ENCODE data around the gene AFF3.
"Not testable (repeated sequence)": the region's sequence is repeated elsewhere in the genome, so short reads cannot be mapped to it uniquely, and the experiment has no call there.

AFF3 gene

GRCh38 chr2:99802734-99803133 is 339.7 kb downstream of the AFF3 start:
- DNase-seq, result no peak

DNA sequence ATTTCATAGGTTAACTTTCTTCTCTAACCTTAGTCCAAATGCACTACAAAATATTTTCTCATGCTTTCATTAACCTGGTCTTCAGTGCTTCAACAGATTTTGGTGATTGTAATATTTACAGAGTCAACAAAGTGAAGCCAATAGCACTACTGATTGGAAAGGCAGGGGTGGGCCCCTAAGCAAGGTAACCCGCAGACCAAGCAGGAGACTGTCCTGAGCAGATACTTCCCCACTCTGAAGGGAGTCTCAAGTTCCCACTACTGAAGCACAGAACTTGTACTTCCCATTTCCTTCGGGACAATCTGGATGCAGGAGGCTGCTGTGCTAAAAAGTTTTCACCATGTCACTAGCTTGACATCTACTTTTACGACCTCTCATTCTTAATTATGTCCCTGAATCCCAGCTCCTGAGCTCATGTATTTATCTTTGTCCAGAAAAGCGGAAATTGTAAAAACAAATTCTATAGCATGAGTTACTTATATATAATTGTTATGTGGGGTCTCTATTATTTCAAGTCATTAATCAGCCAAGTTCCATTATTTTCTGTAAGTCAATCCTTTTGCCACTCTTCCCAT is 341.0 kb downstream of the AFF3 start:
- DNase-seq, result no peak

GRCh38 chr2:99797475-99797874 is 344.9 kb downstream of the AFF3 start:
- no peak for DNase-seq

GRCh38 chr2:99794414-99794813 is 348.0 kb downstream of the AFF3 start:
- DNase-seq, result no peak

- no peak for DNase-seq
Measured at GRCh38 chr2:99793022-99793421, 349.4 kb downstream of the AFF3 start.

- no peak for DNase-seq
Measured at GRCh38 chr2:99789849-99790248, 352.5 kb downstream of the AFF3 start.

- DNase-seq, result no peak
Measured at GRCh38 chr2:99787769-99788382, 354.5 kb downstream of the AFF3 start.

GRCh38 chr2:99786636-99787390 is 355.6 kb downstream of the AFF3 start:
- no peak for DNase-seq

DNA sequence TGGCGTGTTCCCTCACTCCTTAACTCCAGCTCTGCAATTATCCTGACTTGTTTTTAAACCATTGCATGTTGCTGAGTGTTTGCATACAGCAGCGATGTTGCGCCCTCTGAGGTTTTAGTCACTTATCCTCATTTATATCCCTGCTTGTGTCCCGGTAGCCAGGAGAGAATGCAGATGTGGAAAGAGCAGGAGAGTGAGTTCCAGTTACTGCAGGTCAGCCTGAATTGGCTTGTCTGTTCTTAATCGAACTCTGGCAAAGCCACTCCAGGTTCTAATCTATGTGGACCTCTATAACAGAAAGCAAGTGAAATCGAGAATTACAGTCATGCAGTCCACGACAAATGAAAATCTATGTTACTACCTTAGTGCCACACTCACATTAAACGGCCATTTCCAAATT is 357.4 kb downstream of the AFF3 start:
- no peak for DNase-seq

DNA sequence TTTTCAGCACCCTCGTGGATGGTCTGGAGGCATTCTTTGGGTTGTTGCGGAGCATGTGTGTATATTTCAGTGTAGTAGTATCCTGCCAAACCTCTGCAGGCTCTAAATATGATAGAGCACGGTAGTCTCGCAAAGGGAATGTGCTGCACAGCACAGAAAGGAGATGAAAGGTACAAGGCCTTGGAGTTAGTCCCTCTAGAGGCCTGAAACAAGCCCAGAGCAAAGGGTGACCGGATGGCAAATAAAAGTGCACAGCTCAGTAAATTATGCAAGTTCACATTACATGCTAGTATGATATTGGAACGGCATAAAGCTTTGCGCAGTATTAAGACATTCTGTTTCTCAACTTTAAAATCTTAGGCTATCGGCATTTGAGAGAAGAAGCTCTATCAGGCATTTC is 358.1 kb downstream of the AFF3 start:
- DNase-seq, result no peak

- DNase-seq, result no peak
Measured at GRCh38 chr2:99780276-99780675, 362.1 kb downstream of the AFF3 start.

- DNase-seq, result no peak
Measured at GRCh38 chr2:99779276-99779675, 363.1 kb downstream of the AFF3 start.

- DNase-seq, result no peak
Measured at GRCh38 chr2:99777656-99778290, 364.6 kb downstream of the AFF3 start.

GRCh38 chr2:99776906-99777646 is 365.3 kb downstream of the AFF3 start:
- DNase-seq, result no peak

- DNase-seq, result no peak
Measured at GRCh38 chr2:99776206-99776905, 366.0 kb downstream of the AFF3 start.

DNA sequence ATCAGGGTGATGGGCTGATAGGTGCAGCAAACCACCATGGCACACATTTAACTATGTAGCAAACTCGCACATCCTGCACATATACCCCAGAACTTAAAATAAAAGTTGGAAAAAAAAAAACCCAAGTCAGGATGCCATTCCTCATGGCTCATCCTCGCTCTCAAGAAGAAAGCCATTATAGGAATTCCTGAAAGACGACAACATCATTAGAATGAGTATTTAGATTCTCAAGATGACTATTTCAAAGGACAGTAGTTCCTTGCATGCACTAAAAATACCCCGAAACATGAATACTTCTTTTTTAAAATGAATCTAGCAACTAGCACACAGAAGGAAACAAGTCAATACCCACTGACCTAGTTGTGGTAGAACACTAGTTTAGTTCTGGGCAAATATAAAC is 366.8 kb downstream of the AFF3 start:
- no peak for DNase-seq

DNA sequence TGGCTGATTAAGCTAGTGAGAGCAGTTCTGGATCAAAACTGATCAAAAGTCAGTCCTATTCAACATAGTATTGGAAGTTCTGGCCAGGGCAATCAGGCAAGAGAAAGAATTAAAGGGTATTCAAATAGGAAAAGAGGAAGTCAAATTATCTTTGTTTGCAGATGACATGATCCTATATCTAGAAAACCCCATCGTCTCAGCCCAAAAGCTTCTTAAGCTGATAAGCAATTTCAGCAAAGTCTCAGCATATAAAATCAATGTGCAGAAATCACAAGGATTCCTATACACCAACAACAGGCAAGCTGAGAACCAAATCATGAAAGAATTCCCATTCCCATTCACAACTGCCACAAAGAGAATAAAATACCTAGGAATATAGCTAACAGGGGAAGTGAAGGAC is 368.7 kb downstream of the AFF3 start:
- DNase-seq, result not testable (repeated sequence)

DNA sequence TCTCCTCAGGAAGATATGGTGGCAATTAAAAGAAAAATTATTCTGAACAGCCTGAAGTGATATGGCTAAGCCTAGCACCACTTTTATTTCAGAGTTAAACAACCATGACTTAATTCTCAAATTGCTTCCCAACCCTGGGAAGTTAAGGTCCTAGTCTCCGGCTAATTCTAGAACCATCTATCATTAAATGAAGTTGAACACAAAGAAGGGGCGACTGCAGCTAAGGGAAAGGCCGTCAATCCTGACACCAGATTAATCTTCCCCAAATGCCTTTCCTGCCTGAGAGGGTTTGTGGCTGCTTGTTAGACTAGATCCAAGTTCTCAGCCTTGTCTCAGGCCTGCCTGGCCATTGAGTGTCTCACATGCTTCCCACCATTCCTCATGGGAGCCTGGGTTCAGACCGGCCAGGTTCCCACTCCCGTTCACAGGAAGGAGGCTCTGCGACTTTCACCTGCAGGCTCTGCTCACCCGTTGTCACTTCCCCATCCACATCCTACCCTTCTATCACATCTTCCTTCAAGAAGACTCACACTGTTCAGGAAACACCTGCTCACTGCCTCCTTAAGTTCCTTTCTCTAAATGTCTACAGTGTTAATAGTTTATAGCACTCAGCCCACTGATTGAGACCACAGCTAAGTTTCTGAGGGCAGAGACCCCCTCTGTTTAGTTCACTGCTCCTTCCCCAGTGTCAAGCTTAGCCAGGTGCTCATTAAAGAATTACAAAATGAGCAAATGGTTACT is 369.6 kb downstream of the AFF3 start:
- DNase-seq, result no peak

GRCh38 chr2:99771681-99772333 is 370.6 kb downstream of the AFF3 start:
- DNase-seq, result peak in 8 of 56 donors; percentile 2 to 37 (median 8)

GRCh38 chr2:99770876-99771275 is 371.5 kb downstream of the AFF3 start:
- DNase-seq, result no peak
